NCI-H526 treated with DMSO at 0.1 percent for 48 hours (cell line): ENCODE results near the gene TMEM183A.
"Not testable (repeated sequence)": the region's sequence is repeated elsewhere in the genome, so short reads cannot be mapped to it uniquely, and the experiment has no call there.

Source experiments
- DNase-seq: peaks from one replicate; lab custom pipeline; 2025; lab: John Stamatoyannopoulos, UW

TMEM183A gene

DNA sequence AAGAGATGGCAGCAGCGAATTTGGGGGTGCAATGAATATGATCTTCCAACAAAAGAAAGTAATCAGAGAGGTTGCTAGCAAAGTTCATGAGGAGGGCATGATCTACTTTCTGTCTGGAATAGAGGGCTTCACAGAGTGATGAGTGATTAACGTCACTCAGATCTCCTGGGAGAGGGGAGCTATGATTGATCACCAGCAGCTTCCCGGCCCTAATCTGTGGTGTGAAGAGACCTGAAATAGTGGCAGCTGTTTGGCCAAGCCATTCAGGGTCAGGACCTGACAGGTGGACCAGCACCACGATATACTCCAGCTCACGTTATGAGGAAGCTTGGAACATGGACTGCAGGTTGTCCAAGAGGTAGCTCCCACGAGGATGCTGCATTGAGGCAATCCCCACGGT is 19.9 kb upstream of the TMEM183A start:
- DNase-seq = no peak

DNA sequence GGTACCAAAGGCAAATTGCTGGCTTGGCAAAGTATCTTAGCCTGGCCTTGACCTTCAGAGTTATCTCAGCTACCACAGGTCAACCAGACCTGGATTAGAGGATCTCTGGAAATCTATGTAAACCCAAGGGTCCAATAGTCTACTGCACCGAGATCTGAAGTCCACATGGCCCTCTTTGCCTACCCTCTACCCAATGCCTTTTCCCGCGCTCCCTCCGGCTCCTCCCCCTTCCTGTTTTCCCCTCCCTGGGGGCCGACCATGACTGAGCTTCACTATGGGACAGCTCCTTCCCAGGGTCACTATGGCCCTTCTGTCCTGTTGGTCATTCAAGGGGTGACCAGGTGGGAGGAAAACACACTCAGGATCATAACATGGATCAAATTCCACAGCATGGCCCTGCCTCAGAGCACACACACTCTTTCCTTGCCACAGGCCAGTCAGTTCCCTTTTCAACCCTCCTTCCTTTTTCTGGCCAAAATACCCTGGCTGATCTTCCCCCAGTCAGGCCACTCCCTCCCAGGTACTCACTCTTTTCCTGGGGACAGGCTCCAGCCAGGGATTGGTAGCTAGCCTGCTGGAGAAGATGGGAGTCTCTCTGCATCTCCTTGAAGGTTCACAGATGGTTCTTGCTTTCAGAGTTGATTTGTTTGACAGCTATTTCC is 19.1 kb upstream of the TMEM183A start:
- DNase-seq = no peak

DNA sequence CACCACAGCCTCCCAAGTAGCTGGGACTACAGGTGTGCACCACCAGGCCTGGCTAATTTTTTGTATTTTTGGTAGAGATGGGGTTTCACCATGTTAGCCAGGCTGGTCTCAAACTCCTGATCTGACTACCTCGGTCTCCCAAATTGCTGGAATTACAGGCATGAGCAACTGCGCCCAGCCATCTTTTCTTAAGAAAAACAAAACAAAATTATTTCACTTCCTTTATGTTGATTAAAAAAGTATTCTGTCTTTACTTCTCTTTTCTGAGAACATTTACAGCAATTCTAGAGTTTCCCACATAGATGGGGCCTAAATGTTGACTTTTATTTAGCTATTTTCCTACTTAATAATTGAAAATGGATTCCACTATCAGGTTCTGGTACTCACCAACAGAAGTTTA is 17.3 kb upstream of the TMEM183A start:
- DNase-seq = no peak

DNA sequence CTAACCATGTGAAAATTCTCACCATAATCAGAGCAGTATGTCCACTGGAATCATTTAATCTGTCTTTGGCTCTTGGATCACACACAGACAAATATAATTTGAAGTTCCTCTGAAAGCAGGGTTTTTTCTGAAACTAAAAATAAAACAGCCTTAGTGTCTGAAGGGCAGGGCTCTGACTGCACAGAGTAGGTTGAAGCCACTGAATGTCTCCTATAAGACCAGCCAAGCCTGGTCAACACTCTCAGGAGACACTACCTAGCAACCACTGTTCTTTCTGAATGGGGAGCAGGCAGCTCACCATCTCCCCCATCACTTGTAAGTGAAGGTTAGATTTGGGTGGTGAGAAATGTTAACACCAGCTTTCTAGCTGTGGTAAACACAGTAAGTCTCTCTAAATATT is 16.1 kb upstream of the TMEM183A start:
- DNase-seq = no peak

DNA sequence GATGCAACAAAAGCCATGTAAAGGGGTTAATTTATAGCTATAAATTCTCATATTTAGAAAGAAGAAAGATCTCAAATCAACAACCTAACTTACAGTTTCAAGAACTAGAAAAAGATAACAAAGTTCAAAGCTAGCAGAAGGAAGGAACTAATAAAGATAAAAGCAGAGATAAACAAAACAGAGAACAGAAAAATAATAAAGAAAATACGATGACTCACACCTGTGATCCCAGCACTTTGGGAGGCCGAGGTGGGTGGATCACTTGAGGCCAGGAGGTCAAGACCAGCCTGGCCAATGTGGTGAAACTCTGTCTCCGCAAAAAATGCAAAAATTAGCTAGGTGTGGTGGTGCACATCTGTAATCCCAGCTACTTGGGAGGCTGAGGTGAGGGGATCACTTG is 12.4 kb upstream of the TMEM183A start:
- DNase-seq = no peak

DNA sequence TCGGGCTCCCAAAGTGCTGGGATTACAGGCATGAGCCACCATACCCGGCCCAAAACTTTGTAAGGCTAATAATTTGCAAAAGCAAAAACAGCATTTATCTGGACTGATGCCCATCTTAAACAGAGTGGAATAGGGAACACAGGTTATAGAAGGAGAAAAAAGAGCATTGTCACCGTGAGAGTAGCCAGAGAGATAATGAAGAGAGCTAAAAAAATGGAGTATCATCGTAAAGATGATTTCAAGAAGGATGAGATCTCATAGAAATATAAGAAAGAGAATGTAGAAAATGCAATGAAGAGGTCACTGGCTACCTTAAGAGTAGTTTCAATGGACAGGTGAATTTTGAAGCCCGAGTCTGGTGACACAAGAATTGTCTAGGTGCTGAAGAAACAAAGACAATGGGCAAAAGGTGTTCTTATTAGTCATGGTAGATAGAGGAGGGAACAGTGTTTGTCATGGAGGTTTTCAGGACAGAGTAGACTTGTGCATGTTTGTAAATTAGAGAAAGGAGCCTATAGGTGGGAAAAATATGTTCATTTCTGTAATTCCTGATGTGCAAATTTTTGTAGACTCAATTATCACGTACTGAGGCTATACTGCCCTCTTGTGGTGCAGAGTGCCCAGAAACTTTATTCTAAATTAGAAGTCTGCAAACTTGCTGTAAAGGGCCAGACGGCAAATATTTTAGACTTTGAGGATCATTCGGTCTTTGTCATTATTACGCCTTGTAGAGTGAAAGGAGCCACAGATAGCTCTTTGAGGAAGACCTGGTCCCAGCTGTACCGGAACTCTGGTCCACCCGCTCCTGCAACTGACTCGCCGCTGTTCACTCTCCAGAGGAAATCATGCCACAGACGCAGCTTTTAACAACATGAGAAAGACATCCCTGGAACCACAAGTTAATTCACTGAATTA is 8.1 kb upstream of the TMEM183A start:
- DNase-seq = peak; percentile 6

DNA sequence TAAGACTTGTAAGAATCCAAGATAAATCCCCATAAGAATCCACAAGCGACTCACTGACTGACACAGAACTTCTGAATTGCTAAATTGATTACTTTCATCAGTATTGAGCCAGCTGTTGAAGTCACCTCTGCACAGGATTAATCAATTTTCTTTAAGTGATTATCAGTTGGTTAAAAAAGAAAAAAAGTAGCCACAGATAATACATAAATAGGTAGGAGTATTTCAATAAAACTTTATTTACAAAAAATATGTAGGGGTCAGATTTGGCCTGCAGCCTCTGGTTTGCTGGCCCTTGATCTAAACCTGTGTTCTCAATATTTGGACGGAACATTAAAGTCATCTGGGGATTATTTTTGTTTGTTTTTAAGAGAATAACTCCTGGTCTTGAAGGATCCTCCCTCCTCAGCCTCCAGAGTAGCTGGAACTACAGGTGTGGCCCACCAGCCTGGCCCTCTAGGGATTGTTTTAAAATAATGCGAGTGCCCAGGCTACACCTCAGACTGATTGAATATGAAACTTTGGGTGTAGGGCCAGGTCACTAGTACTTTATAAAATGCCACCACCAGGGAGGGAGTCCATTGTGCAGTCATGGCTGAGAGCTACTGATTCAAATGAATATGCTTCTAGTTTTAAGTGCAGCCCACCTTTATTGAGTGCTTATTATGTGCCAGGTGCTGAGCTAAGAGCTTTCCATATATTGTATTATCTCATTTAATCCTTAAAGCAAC is 6.8 kb upstream of the TMEM183A start:
- DNase-seq = no peak

DNA sequence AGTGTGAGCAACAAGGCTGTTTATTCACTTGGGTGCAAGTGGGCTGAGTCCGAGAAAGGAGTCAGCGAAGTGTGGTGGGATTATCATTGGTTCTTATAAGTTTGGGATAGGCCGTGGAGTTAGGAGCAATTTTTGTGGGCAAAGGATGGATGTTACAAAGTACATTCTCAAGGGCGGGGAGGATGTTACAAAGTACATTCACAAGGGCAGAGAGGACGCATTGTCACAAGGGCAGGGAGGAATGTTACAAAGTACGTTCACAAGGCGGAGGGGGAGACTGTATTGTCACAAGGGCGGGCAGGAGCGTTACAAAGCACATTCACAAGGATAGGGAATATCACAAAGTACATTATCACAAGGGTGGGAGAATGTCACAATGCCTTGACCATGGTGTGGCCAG is 5.2 kb upstream of the TMEM183A start:
- DNase-seq = no peak

DNA sequence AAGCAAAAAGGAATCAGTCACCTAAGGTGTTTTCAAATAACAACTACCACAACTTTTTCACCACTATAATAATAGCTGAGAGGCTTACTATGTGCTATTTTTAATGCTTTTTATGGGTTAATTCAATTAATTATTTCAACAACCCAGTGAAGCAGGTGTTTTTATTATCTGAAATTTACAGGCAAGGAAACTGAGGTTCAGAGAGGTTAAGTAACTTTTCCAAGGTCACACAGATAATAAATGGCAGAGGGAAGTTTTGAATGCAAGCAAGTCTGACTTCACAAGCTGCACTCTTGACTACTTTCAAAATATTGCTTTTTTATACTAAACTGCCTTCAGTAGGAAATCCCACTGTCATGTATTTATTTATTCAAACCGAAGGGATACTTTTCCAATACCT is 4.2 kb upstream of the TMEM183A start:
- no peak for DNase-seq

DNA sequence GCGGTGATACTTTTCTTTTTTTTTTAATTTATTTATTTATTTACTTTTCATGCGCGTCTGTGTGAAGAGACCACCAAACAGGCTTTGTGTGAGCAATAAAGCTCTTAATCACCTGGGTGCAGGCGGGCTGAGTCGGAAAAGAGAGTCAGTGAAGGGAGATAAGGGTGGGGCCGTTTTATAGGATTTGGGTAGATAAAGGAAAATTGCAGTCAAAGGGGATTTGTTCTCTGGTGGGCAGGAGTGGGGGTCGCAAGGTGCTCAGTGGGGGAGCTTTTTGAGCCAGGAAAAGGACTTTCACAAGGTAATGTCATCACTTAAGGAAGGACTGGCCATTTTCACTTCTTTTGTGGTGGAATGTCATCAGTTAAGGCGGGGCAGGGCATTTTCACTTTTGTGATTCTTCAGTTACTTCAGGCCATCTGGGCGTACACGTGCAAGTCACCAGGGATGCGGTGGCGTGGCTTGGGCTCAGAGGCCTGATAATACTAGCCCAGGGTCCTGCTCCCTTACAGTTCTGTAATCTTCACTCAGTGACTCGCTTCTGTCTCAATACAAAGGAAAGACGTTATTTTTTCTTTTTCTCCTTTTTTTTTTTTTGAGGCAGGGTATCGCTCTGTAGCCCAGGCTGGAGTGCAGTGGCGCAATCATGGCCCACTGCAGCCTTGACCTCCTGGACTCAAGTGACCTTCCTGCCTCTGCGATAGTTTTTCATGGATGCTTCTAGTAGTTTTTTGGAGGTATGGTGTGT is 1.6 kb upstream of the TMEM183A start:
- DNase-seq = not testable (repeated sequence)

DNA sequence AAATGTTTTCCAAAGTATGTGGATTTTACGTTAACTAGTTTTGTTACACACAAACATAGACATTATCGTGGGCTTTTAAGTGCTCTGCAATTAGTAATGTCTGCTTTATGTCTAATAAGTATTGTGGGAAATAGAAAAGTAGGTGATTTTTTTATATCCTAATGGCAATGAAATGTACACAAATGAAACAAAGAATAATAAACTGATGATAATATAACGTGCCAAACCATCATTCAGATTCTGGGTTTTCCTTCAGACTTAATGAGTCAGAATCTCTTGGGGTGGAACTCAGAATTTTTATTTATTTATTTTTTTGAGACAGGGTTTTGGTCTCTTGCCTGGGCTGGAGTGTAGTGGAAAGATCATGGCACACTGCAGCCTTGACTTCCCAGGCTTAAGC is 2.0 kb downstream of the TMEM183A start:
- no peak for DNase-seq

DNA sequence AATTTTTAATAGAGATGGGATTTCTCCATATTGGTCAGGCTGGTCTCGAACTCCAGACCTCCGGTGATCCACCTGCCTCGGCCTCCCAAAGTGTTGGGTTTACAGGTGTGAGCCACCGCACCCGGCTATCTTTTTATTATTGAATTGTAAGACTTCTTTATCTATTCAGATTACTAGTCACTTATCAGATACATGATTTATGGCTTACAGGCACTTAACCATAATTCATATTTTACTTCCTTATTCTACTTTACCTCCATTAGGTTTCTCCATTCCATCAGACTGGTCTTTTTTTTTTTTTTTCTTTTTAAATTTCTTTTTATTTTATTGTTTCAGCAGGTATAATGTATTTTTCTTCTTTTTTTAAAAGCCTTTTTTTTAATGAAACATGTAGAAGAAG is 4.4 kb downstream of the TMEM183A start:
- DNase-seq = no peak

DNA sequence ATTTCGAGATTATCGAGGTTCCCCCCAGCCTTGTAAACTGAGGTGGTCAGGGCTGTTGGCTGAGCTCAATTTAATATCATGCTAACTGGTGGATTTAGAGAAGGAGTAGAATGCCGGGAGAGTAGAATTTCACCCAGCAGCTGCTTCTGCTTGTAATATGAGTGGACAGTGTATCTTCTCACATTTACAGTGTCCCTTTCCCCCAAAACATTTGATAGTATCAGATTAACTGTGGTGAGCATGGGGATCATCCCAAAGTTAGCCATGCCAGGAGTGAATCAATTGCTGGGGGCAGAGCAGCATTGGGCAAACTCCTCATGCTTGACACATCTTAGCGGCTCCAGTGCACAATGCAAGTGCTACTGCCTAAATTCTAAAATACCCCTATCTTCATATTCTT is 9.9 kb downstream of the TMEM183A start:
- DNase-seq = no peak

DNA sequence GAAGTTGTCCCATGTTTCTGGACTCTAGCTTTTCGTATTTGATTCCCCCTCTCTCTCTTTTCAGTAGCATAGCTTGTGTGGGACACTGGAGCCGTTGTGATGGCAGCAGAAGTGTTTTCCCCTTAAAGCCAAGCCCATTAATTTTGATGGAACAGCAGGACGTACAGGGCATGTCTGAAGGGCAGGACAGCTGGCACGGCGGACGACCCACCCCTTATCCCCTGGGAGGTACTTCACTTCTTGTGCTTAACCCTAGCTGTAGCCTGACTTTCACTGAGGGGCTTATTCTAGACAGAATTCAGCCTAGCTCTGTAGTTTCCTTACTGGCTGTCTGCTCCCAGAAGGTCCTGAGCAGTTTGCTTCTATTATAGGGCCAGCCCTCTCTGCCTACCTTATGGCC is 10.5 kb downstream of the TMEM183A start:
- DNase-seq = no peak

DNA sequence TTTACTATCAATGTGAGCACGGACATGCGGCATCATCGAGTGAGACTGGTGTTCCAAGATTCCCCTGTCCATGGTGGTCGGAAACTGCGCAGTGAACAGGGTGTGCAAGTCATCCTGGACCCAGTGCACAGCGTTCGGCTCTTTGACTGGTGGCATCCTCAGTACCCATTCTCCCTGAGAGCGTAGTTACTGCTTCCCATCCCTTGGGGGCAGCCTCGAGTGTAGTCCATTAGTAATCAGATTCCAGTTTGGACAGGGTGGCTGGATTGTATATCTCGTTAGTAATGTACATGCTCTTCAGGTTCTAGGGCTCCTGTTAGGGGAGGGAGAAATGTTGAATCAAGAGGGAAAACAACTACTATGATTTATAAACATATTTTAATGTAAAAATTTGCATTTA is 15.7 kb downstream of the TMEM183A start:
- not testable (repeated sequence) for DNase-seq

DNA sequence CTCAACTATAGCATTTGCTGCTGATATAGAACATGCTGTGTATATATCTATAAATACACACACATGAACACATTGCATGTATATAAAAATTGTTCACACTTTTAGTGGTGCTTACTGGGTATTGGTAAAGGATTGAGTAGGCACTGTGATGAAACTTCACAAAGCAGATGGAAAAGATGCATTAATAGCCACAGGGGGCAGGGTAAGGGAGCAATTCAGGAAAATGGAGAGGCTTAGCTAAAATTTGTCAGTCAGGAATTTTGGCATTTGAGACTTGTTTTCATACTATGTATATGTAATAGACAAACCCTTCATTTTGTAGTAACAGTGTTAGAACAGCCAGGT is 18.5 kb downstream of the TMEM183A start:
- DNase-seq = no peak

DNA sequence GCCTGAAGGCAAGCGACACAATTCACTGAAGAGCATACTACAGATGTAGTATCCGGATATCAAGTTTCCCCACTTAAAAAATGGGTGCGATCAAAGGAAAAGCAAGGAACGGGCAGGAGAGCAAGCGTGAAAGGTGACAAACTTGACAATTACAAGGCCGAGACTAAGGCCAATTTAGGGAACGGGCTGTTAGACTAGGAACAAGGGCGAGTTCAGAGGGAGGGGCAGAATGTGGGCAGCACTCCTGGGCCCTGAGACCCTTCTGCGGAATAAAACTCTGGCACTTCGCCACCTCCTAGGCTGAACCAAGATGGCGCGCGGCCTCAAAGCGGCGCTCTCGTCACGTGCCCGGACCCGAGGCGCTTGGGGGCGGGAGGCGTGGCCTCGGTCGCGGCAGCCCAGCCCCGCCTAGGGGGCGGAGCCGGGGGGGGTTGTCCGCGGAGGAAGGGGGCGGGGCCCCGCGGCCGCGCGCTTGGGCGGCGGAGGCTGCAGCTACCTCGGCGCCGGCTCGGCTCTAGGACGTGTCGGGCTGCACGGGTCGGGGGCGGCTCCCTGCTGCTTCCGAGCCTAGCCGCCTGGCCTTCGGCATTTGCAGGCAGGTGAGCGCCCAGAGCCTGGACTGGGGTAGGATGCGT is 19.0 kb downstream of the TMEM183A start, which contains the start of gene PPFIA4:
PPFIA4 (plus strand) TSS at position 461 of the 635 bp plus-strand sequence. CDS start 12,518 bp downstream, outside the sequence.
- DNase-seq = peak; percentile 33

DNA sequence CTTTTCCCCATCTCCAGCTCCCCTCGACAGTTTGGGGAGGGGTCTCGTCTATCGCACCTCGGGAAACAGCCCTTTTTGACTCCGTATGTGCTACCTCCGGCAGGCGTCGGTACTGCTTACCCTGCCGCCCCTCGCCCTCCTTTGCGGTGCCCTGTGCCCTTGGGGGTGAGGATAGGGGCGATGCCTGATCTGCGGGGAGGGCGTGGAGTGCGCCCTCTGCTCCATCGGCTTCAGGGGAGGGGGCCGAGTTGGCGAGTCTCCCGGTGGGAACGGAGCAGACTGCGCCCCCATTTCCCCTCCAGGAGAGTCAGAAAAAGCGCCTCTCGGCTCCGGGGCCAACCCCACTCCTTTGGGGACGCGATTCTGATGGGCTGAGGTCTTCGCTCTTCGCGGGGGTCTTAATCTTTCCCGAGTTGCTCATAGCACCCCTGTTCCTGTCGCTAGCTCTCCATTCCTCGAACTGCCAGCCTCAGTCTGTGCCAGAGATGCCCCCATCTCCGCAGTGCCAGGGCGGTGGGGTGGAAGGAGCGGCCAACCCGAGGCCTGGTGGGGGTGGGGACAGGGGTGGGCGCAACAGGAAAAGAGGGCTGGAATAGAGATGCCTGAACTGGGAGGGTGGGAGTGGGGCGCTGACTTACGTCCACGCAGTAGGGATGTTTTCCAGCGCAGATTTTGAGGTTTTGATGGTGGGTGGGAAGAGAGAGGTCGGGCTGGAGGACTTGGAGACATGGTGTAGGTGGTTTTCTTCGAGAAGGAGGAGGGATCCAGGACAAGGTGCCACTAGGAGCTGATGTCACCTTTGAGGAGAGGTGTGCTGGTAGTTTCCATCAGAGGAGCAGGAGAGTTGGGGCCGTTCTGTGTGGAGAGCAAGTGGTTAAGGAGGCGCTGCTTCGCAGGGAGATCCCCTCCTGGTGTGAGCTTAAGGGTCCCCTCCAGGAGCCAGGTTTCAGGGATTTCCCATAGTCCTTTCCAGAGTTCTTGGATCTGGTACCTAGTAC is 19.8 kb downstream of the TMEM183A start:
- DNase-seq = no peak

DNA sequence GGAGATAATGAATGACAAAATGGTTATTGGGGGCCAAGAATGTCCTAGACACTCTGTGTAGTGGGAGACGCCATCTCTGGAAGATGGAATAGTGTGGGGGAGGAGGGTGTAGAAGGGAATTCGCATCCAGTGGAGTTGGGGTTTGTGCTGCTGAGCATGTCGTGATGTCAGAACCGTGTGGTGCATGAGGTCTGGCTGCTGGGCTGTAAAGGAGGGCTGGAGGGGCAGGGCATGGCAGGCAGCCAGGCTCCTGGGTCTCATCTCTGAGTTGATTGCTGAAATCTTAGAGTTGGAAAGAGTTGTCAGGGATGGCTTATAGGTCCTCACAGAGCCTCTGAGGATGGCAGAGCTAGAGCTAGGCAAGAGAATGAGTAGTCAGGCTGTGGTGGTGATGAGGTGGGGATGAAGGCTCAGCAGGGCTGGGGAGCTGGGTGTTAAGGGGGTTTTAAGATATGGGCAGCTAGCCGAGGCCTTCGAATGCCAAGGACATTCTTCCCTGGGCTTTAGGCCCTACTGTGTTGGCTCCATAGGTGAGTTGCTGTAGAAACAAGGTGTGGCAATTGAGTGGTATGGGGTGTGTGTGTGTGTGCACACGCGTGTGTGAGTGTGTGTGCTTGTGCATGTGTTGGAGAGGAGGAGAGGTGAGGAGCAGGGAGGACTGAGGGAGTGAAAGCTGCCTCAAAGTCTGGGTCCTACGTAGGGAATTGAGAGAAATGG is 21.1 kb downstream of the TMEM183A start:
- no peak for DNase-seq
